HCT116 (cell line): ENCODE results near the gene ADAMTS4. TPM values are rescaled to one million over a fixed set of nuclear protein-coding genes. Genes with fewer than 3 reads are reported as not detected.

Source experiments
- ATAC-seq: fragments of 200-7000 bp; cut with Tn5 transposase; 2 replicates; pipeline ENCODE4 v1.9.1; 2020; ENCODE audit warnings: mild to moderate bottlenecking, moderate library complexity
- BruUV-seq: library from RNA; stranded (reverse); fragments of 400-500 nt; replicated peaks from 2 replicates; lab custom pipeline; 2021; lab: Mats Ljungman, UMichigan
- CTCF ChIA-PET: fragments of 300-600 bp; sonication (Branson Sonifier 250); formaldehyde crosslinking; loops from one replicate; lab custom pipeline; 2021; ENCODE audit warnings: antibody characterized with exemption; lab: Charles Lee
- POLR2A ChIA-PET: fragments of 300-600, 350-600 bp; sonication (Branson Sonifier 250); formaldehyde crosslinking; loops from one replicate; lab custom pipeline; 2021; ENCODE audit warnings: antibody characterized with exemption; lab: Charles Lee
- RAD21 ChIA-PET, 2 experiments: fragments of 300-600 bp; sonication (Branson Sonifier 250); formaldehyde crosslinking; loops; one replicate each; lab custom pipeline; 2023; ENCODE audit warnings: low total read pairs in 2 of 2; ENCODE audit not compliant: uncharacterized antibody in 2 of 2, unreplicated experiment in 2 of 2, low non-redundant PET in 1 of 2; lab: Charles Lee
- DNase-seq: peaks from one replicate; pipeline ENCODE4 v3.0.0-alpha.2; 2010; ENCODE audit warnings: low read depth, low spot score
- H2AFZ ChIP-seq: fragments of 200-600 bp; shearing (Covaris generic), sonication (generic); 2 replicates; pipeline ENCODE4 v1.6.1; 2017; ENCODE audit warnings: low read depth, mixed run types, mixed read lengths, antibody characterized with exemption, low read length; ENCODE audit not compliant: poor library complexity, severe bottlenecking
- H3K27ac ChIP-seq: 2 replicates; pipeline ENCODE4 v1.5.1; 2012; ENCODE audit warnings: low read depth, low read length
- H3K27me3 ChIP-seq: fragments of 200-600 bp; sonication (generic); 2 replicates; pipeline ENCODE4 v1.6.1; 2016; ENCODE audit warnings: mixed run types, low read length, mixed read lengths; ENCODE audit not compliant: insufficient read depth
- H3K36me3 ChIP-seq, 2 experiments: fragments of 200-500 bp in 1 of 2; fragments of 200-600 bp in 1 of 2; sonication (Bioruptor generic) in 1 of 2; sonication (generic) in 1 of 2; 2 replicates each; pipeline versions ENCODE4 v1.5.1 to v1.6.1; 2014 to 2016; ENCODE audit warnings: low read length in 2 of 2, inconsistent platforms in 1 of 2, mixed read lengths in 1 of 2, mixed run types in 1 of 2; ENCODE audit not compliant: insufficient read depth in 2 of 2, control insufficient read depth in 1 of 2
- H3K4me1 ChIP-seq, 2 experiments: fragments of 200-600 bp in 1 of 2; sonication (generic) in 1 of 2; 2 replicates each; pipeline versions ENCODE4 v1.5.1 to v1.6.1; 2012 to 2017; ENCODE audit warnings: low read length in 2 of 2, inconsistent platforms in 1 of 2, mild to moderate bottlenecking in 1 of 2, mixed read lengths in 1 of 2, mixed run types in 1 of 2, moderate library complexity in 1 of 2; ENCODE audit not compliant: insufficient read depth in 2 of 2, control insufficient read depth in 1 of 2
- H3K4me2 ChIP-seq: fragments of 200-600 bp; sonication (generic); 2 replicates; pipeline ENCODE4 v1.6.1; 2017; ENCODE audit warnings: mixed run types, low read length, mixed read lengths
- H3K4me3 ChIP-seq, 2 experiments: fragments of 200-600 bp in 1 of 2; sonication (generic) in 1 of 2; replicated peaks in 1 of 2; 2 replicates each; pipeline ENCODE4 v1.5.1; 2011 to 2016; ENCODE audit warnings: low read length in 2 of 2, control low read depth in 1 of 2, low read depth in 1 of 2, mild to moderate bottlenecking in 1 of 2, mixed read lengths in 1 of 2, mixed run types in 1 of 2
- H3K79me2 ChIP-seq: fragments of 200-600 bp; sonication (generic); 2 replicates; pipeline ENCODE4 v1.6.1; 2017; ENCODE audit warnings: mild to moderate bottlenecking, mixed run types, low read length, moderate library complexity, mixed read lengths; ENCODE audit not compliant: insufficient read depth
- H3K9ac ChIP-seq: fragments of 200-600 bp; sonication (generic); 2 replicates; pipeline ENCODE4 v1.6.1; 2016; ENCODE audit warnings: low read length, mixed read lengths
- H3K9me2 ChIP-seq: fragments of 200-600 bp; sonication (generic), shearing (Covaris generic); 2 replicates; pipeline ENCODE4 v1.6.1; 2017; ENCODE audit warnings: mixed run types, mild to moderate bottlenecking, moderate library complexity; ENCODE audit not compliant: insufficient read depth
- H3K9me3 ChIP-seq, 2 experiments: fragments of 200-500 bp in 1 of 2; fragments of 200-600 bp in 1 of 2; sonication (Bioruptor generic) in 1 of 2; sonication (generic) in 1 of 2; 2 replicates each; pipeline ENCODE4 v1.6.1; 2014 to 2017; ENCODE audit warnings: low read length in 2 of 2, mixed read lengths in 2 of 2, inconsistent platforms in 1 of 2, low read depth in 1 of 2, mild to moderate bottlenecking in 1 of 2, mixed run types in 1 of 2, moderate library complexity in 1 of 2; ENCODE audit not compliant: control insufficient read depth in 1 of 2, insufficient read depth in 1 of 2
- H4K20me1 ChIP-seq: fragments of 200-600 bp; sonication (generic), shearing (Covaris generic); 2 replicates; pipeline ENCODE4 v1.6.1; 2017; ENCODE audit warnings: mixed run types, mild to moderate bottlenecking, moderate library complexity; ENCODE audit not compliant: insufficient read depth
- EZH2phosphoT487 ChIP-seq: fragments of 200-600 bp; IDR thresholded peaks from 2 replicates; pipeline ENCODE4 v1.6.1; 2018; ENCODE audit warnings: antibody characterized with exemption, borderline replicate concordance
- JUND ChIP-seq: IDR thresholded peaks from 2 replicates; pipeline ENCODE4 v1.6.1; 2012
- POLR2A ChIP-seq: IDR thresholded peaks from 2 replicates; pipeline ENCODE4 v1.7.0; 2011; ENCODE audit warnings: borderline replicate concordance; ENCODE audit not compliant: insufficient read depth, insufficient read length; ENCODE audit errors: extremely low read depth
- POLR2AphosphoS5 ChIP-seq: IDR thresholded peaks from 2 replicates; pipeline ENCODE4 v1.6.1; 2011; ENCODE audit warnings: mild to moderate bottlenecking, low read depth, low read length, moderate library complexity
- ZFX ChIP-seq: fragments of 450-650 bp; IDR thresholded peaks from 2 replicates; pipeline ENCODE4 v1.6.1; 2017
- ZNF274 ChIP-seq: fragments of 200-500 bp; sonication (Bioruptor generic); IDR thresholded peaks from 2 replicates; pipeline ENCODE4 v1.6.1; 2014; ENCODE audit warnings: mild to moderate bottlenecking, low read depth, low read length, inconsistent platforms
- intact Hi-C: fragments of 100-400 bp; cut with micrococcal nuclease; formaldehyde crosslinking; loops from 2 replicates; pipeline ENCODE4 v1.10.0; 2022
- total RNA-seq: library from RNA; stranded (reverse); gene quantifications from one replicate; pipeline ENCODE4 v1.2.1, GENCODE V29; 2021; ENCODE audit not compliant: unreplicated experiment

The ADAMTS4 gene
- total RNA-seq, 1 experiment from 2014 or later: not detected

DNA sequence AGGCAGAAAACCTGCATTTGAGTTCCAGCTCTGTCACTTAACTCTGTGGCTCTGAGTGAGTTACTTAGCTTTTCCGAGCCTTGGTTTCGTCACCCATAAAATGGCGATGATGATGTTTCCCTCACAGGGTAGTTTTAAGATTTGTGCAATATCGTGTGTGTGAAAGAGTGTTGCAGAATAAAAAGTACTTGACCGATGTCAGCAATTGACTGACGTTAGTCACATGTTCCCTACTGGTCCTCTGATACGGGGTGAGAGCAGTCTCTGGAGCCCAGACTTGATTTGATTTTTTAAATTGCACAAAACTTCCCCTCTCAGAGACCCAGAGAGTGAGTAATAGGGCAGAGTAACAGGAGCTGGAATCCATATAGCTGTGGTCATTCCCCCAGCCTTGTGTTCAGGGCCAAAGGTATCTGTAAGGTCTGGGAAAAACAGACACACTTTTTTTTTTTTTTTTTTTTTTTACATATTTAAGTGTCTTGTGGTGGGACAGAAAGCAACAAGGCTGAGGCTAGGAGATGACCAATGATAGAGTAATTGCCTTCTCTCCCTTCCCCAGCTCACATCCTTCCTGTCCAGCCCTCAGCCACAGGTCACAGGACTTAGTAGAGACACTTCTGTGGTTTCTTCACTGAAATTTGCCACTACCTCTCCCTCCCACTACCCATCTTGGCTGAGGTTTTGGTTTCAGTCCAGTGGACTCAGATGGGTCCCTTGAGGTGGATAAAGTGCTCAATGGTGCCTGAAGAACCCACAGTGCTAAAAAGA is 18.3 kb upstream of the ADAMTS4 start:
- Histone ChIP-seq H4K20me1 (no peaks in the 10 kb centered on the region), H3K4me1 (no peaks in the 10 kb centered on the region), H3K4me2 (no peak overlapping the region), H3K27ac (no peak overlapping the region), H3K36me3 (peaks cover 18 to 24% of the 10 kb centered on the region in 2 experiments; a peak in 3 of 4 replicates), H3K79me2 (no peaks in the 10 kb centered on the region), H3K9me2 (0 out of 2 replicates have a peak, but pooled peaks cover 3% of the 10 kb centered on the region), H2AFZ (no peak overlapping the region), H3K9me3 (no peaks in the 10 kb centered on the region), H3K27me3 (no peaks in the 10 kb centered on the region), H3K4me3 (no peak overlapping the region), H3K9ac (no peak overlapping the region)
- POLR2A ChIA-PET: interaction anchor here (2.2 kb wide), 1 partner anchor 9 kb away, joined by 8 read pairs; the partner anchor contains the start of gene TOMM40L
- RAD21 ChIA-PET: interaction anchor here in 1 of 2 experiments (1.3 kb wide), 1 partner anchor 8 kb away, joined by 3 read pairs; no protein-coding TSS in a partner anchor
- no TSS peak for BruUV-seq
- CTCF ChIA-PET: interaction anchor here (2.6 kb wide), 1 partner anchor 9 kb away, joined by 9 read pairs; the partner anchor contains the start of gene TOMM40L
- no peak for ATAC-seq
- no peak for DNase-seq
- no peak for TF ChIP-seq POLR2A
- no peak for TF ChIP-seq ZNF274
- TF ChIP-seq EZH2phosphoT487: no peak
- no peak for TF ChIP-seq JUND
- intact Hi-C loops: no loop called here

DNA sequence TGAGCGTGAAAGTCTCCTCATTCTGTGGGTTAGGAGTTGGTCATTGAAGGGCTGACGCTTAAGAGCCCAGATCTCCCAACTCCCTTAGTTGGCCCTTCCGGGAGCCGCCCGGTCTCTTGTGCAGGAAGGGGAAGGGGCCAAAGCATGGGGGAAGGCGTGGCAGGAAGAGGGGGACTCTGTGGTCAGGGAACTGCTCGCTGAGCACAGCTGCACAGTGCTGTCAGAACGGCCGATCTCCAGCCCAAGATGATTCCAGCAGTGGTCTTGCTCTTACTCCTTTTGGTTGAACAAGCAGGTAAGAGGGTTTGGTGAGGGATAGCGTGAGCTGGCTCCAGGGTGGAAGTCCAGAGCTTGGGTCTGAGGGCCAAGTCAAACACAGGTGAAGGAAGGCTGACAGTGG is 16.2 kb upstream of the ADAMTS4 start, which contains the start of gene FCER1G:
Gene FCER1G (plus strand): TSS at position 220 of the 400 bp plus-strand sequence. CDS start 27 bp downstream, at position 247.
- peaks cover 0 to under 1% of the 10 kb centered on the region in 2 experiments; a peak in 1 of 4 replicates for H3K4me1 ChIP-seq
- ChIA-PET RAD21 (no interaction called here), POLR2A (interaction anchor here (2.2 kb wide), 1 partner anchor 11 kb away, joined by 8 read pairs; the partner anchor contains the start of gene TOMM40L), CTCF (interaction anchor here (1.6 to 2.6 kb wide), 2 partner anchors 11 to 76 kb away, joined by 3 to 9 read pairs; partner anchors contain the start of gene TOMM40L)
- ATAC-seq: no peak
- TF ChIP-seq POLR2AphosphoS5: peak; percentile 29; the same call in 1 of the 2 replicates
- TF ChIP-seq ZFX: no peak
- H3K4me3 ChIP-seq: no peak within 1 kb of the TSS
- 0 out of 2 replicates have a peak, but pooled peaks cover 3% of the 10 kb centered on the region for H3K9me2 ChIP-seq
- no peaks in the 10 kb centered on the region for H3K9me3 ChIP-seq
- no peak within 1 kb of the TSS for H3K9ac ChIP-seq
- H3K36me3 ChIP-seq: peaks cover 37 to 39% of the 10 kb centered on the region in 2 experiments
- intact Hi-C loops: no loop called here
- DNase-seq: no peak
- H3K27me3 ChIP-seq: no peaks in the 10 kb centered on the region
- no peaks in the 10 kb centered on the region for H4K20me1 ChIP-seq
- no TSS peak for BruUV-seq
- H3K79me2 ChIP-seq: no peaks in the 10 kb centered on the region
- no peak within 1 kb of the TSS for H2AFZ ChIP-seq
- no peak within 1 kb of the TSS for H3K4me2 ChIP-seq
- H3K27ac ChIP-seq: no peak within 1 kb of the TSS
